HG03520 (cell line): ENCODE results near the gene IL1RAP.
"Not testable (repeated sequence)": the region's sequence is repeated elsewhere in the genome, so short reads cannot be mapped to it uniquely, and the experiment has no call there.

Experiments used
- ATAC-seq: cut with Tn5 transposase; IDR thresholded peaks from one replicate; pipeline ENCODE4 v1.9.1; 2021; ENCODE audit warnings: mild to moderate bottlenecking, moderate library complexity; ENCODE audit not compliant: unreplicated experiment

Gene IL1RAP

GRCh38 chr3:190646996-190647395, 133.1 kb downstream of the IL1RAP start:
- ATAC-seq, result no peak

DNA sequence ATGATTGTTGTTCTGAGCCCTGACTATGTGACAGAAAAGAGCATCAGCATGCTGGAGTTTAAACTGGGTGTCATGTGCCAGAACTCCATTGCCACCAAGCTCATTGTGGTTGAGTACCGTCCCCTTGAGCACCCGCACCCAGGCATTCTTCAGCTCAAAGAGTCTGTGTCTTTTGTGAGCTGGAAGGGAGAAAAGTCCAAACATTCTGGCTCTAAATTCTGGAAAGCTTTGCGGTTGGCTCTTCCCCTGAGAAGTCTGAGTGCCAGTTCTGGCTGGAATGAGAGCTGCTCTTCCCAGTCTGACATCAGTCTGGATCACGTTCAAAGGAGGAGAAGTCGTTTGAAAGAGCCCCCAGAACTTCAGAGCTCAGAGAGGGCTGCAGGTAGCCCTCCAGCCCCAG, 142.0 kb downstream of the IL1RAP start:
- ATAC-seq, result no peak

DNA sequence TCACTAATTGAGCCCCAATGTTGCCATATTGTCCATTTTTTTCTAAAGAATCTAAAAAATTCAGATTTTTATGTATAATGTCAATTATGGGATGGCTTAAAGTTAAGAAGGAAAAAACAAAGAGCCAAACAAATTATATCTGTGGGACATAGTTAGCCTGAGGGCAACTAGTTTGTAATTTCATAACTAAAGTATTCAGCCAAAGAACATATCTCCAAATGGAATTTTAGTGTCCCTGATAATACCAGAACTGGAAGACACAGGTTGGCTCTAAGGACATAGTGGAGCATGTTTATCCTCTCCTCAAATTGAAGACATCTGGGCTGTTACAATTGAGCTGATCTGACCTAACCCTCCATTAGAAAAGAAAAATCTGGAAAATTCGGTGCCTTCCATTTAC, 144.2 kb downstream of the IL1RAP start:
- ATAC-seq, result no peak

GRCh38 chr3:190666821-190667220, 152.9 kb downstream of the IL1RAP start:
- ATAC-seq, result no peak

DNA sequence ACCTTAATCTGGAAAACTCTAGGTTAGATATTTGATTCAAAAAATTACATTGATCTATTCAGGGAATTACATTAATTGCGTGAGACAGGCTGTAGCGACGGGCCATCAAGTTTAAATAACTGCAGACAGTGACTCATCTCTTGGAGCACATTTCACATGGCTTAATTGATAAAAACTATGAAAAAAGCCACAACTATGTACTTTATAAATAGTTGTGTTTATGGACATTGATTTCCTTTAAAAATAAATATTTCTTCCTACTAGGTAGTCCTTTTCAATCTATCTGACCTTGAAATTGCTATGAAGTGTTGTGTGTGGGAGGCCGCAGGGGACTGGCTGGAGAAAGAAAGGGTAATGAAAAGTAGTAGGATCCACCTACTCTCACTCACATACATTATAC, 157.8 kb downstream of the IL1RAP start:
- ATAC-seq, result no peak

DNA sequence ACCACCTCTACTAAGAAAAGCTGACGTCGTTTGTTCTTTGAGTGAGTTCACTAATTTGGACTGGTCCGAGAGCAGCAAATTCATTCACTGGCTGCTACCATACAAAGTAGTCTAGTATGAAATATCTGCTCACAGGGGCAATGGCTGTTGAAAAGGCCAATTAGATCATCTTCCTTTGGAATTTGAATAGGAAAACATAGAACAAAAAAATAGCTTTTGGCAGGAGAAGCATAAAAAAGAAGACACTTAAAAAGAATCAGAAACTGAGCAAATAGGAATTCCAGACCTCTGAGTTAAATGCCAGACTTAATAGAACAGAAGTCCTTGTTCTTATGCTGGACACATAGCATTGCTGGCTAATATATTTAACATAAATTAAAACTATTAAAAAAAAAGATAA, 159.3 kb downstream of the IL1RAP start:
- no peak for ATAC-seq

- ATAC-seq, result no peak
Measured at GRCh38 chr3:190676481-190676880, 162.6 kb downstream of the IL1RAP start.

DNA sequence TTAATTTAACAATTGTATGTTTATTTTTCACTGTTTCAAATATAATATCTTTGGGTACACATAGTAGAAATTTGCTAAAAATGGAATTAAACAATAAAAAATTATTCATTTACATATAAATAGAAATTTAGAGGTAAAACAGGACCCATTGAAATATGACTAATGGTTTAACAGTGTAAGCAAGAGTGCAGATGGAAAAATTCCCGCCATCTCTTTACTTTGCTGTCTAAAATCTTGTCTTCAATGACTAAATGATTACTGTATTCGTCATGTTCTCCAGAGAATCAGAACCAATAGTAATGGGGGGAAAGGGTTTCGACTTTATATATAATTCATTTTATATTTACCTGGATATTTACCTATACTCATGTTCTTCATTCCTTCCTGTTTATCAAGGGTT, 163.1 kb downstream of the IL1RAP start:
- no peak for ATAC-seq

DNA sequence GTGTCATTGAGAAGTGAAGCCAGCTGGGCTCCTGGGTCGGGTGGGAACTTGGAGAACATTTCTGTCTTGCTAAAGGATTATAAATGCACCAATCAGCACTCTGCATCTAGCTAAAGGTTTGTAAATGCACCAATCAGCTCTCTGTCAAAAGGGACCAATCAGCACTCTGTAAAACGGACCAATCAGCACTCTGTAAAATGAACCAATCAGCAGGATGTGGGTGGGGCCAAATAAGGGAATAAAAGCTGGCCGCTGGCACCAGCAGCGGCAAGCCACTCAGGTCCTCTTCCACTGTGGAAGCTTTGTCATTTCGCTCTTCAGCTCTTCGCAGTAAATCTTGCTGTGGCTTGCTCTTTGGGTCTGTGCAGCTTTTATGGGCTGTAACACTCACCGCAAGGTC, 164.0 kb downstream of the IL1RAP start:
- ATAC-seq, result not testable (repeated sequence)

GRCh38 chr3:190680691-190681090, 166.8 kb downstream of the IL1RAP start:
- no peak for ATAC-seq

DNA sequence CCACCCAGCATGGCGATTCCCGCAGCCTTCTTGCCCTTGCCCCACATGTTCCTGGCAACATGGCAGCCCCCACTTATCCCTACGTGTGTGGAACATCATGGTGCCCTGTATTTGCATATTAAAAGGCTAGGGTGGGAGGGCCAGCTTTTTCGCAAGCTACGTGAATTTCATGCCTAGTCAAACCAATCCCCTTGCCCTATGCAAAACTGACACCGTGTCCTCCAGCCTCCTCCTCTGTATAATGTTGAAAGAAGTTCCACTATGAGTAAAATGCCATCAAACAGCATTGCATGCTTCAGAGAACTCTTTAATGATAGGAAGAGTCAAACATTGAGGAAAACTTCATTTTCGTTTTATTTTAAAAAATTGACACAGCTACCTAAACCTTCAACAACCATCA, 170.9 kb downstream of the IL1RAP start:
- ATAC-seq, result no peak

DNA sequence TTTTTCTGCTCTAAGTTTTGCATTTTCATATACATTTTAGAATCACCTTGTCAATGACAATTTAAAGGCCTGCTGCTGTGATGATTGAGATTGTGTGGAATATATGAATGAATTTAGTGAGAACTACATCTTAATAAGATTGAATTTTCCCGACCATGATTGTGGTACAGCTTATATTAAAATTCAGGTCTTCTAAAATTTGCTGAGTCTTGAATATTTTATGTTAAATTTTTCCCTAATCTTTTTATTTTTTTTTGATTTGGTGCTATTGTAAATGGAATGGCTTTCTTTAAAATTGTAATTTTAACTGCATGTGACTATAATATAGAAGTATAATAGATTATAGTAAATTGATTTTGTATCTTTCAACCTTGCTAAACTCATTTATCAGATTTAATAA, 172.1 kb downstream of the IL1RAP start:
- no peak for ATAC-seq

GRCh38 chr3:190690246-190690645, 176.4 kb downstream of the IL1RAP start:
- ATAC-seq, result no peak

DNA sequence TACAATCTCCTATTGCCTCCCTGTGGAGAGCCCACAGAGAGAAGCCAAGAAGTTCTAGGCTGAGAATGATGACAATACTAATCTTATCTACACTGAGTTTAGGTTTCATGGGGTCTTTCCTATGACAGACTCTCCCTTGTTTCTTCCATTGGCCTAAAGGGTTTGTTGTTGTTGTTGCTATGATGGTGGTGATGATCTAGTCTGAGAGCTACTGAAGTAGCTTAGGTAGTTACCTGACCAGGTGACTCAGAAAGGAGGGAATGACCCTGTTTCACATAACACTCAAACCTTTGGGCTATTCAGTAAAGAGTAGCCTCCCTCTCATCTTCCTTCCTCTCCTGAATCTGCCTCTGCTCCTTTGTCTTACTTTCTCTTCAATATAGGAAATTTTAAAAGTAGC, 178.4 kb downstream of the IL1RAP start:
- ATAC-seq, result no peak

- no peak for ATAC-seq
Measured at GRCh38 chr3:190694335-190695001, 180.6 kb downstream of the IL1RAP start.

GRCh38 chr3:190695225-190695624, 181.3 kb downstream of the IL1RAP start:
- no peak for ATAC-seq

- no peak for ATAC-seq
Measured at GRCh38 chr3:190695994-190696393, 182.1 kb downstream of the IL1RAP start.

- ATAC-seq, result no peak
Measured at GRCh38 chr3:190696777-190697501, 183.1 kb downstream of the IL1RAP start.

DNA sequence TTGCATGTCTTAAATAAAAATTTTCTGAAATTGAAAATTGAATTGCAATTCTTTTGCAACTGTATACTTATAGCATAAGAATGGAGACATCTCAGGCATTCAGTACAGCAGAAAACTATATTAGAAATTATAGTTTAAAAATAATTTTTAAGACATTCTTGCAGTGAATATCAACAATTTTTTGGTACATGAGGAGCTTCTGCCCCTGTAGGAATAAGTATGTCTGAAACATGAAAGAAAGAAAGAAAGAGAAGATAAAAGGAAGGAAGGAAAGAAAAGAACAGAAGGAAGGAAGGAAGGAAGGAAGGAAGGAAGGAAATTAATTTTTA, 183.6 kb downstream of the IL1RAP start:
- ATAC-seq, result no peak

DNA sequence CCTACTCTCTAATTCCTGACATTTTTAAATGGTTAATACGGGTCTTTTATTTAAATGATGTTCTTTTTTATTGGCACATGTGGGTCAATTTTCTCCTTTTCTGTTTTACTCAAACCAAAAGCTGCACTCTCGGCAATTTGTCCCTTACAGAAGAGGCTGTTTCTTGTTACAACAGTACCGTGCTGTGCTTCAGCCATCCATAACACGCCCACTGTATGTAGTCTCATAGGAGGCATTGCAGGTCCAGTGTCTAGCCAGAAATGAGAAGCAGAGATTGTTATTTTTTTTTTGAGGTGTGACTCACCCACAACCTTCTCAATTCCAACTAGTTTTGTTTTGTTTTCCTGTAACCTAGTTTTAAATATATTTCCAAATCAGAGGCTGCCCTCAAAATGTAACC, 184.0 kb downstream of the IL1RAP start:
- no peak for ATAC-seq

DNA sequence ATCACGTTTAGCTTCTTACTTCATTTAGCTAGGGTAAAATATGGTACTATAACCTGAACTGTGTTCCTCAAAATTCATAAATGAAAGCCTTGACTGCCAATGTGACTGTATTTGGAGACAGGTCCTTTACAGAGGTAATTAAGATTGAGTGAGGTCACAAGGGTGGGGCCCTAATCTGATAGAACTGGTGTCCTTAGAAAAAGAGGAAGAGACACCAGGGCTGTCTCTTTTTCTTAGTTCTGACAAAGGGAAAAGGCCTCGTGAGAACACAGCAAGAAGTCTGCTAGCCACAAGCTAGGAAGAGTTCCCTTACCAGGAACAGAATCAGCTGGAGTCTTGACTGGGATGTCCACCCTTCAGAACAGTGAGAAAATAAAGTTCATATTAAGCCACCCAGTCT, 185.9 kb downstream of the IL1RAP start:
- ATAC-seq, result no peak

GRCh38 chr3:190701096-190701532, 187.2 kb downstream of the IL1RAP start:
- ATAC-seq, result no peak

DNA sequence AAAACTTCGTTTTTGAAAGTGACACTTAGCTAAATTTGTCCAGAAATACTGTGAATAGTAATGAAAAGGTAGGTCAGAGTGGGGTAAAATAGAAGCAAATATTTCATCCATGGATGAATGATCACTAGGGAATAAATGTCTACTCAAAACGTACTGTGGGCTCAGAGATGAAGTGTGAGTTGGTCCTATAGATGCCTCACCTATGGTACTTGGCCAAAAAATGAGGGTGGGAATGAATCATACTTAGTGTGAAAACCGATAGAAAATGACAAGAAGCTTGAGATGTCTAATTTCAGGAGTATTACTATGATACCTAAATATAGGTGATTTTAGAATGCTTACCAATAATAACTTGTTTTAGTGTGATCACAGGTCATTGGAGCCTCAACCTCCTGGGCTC, 192.7 kb downstream of the IL1RAP start:
- ATAC-seq, result no peak
